KMS-11 (cell line): ENCODE results near the gene NTNG2.
"Not testable (repeated sequence)": the region's sequence is repeated elsewhere in the genome, so short reads cannot be mapped to it uniquely, and the experiment has no call there.

Source experiments
- H2AFZ ChIP-seq: fragments of 200-600 bp; sonication (generic); 2 replicates; pipeline ENCODE4 v1.6.1; 2016; ENCODE audit warnings: antibody characterized with exemption, mixed run types, low read depth
- H3K27ac ChIP-seq: fragments of 200-600 bp; sonication (generic); 2 replicates; pipeline ENCODE4 v1.6.1; 2016; ENCODE audit warnings: mild to moderate bottlenecking, mixed run types
- H3K27me3 ChIP-seq: fragments of 200-600 bp; sonication (generic); 2 replicates; pipeline ENCODE4 v1.6.1; 2017; ENCODE audit warnings: mild to moderate bottlenecking, low read depth, mixed run types, moderate library complexity; ENCODE audit not compliant: insufficient read depth
- H3K36me3 ChIP-seq: fragments of 200-600 bp; sonication (generic); 2 replicates; pipeline ENCODE4 v1.6.1; 2017; ENCODE audit warnings: mild to moderate bottlenecking, mixed run types; ENCODE audit not compliant: insufficient read depth
- H3K4me1 ChIP-seq: fragments of 200-600 bp; sonication (generic); 2 replicates; pipeline ENCODE4 v1.6.1; 2016; ENCODE audit warnings: mild to moderate bottlenecking, low read depth, mixed run types; ENCODE audit not compliant: poor library complexity, severe bottlenecking
- H3K4me2 ChIP-seq: fragments of 200-600 bp; sonication (generic); 2 replicates; pipeline ENCODE4 v1.7.0; 2016; ENCODE audit warnings: mild to moderate bottlenecking, mixed run types
- H3K4me3 ChIP-seq: fragments of 200-600 bp; sonication (generic); IDR thresholded peaks from 2 replicates; pipeline ENCODE4 v1.6.1; 2017; ENCODE audit warnings: low read depth, low read length, mixed read lengths; ENCODE audit not compliant: insufficient read depth
- H3K79me2 ChIP-seq: fragments of 200-600 bp; sonication (generic); 2 replicates; pipeline ENCODE4 v1.6.1; 2016; ENCODE audit warnings: low read depth, mixed run types; ENCODE audit not compliant: insufficient read depth
- H3K9ac ChIP-seq: fragments of 200-600 bp; sonication (generic); 2 replicates; pipeline ENCODE4 v1.6.1; 2016; ENCODE audit warnings: mild to moderate bottlenecking, mixed run types
- H4K20me1 ChIP-seq: fragments of 200-600 bp; sonication (generic); 2 replicates; pipeline ENCODE4 v1.6.1; 2016; ENCODE audit warnings: mild to moderate bottlenecking, mixed run types; ENCODE audit not compliant: insufficient read depth
- TF ChIP-seq, protein P1 (sequence below): fragments of 200-600 bp; sonication (generic); conservative IDR thresholded peaks from 2 replicates; pipeline ENCODE4 v1.6.1; 2017; ENCODE audit warnings: low read depth, mild to moderate bottlenecking, antibody characterized with exemption, low read length, moderate library complexity, mixed read lengths

NTNG2 gene

GRCh38 chr9:132268725-132269352 is 107.0 kb downstream of the NTNG2 start:
- H3K27me3 ChIP-seq = no peaks in the 10 kb centered on the region
- no peak overlapping the region for H3K9ac ChIP-seq
- TF ChIP-seq, protein P1, sequence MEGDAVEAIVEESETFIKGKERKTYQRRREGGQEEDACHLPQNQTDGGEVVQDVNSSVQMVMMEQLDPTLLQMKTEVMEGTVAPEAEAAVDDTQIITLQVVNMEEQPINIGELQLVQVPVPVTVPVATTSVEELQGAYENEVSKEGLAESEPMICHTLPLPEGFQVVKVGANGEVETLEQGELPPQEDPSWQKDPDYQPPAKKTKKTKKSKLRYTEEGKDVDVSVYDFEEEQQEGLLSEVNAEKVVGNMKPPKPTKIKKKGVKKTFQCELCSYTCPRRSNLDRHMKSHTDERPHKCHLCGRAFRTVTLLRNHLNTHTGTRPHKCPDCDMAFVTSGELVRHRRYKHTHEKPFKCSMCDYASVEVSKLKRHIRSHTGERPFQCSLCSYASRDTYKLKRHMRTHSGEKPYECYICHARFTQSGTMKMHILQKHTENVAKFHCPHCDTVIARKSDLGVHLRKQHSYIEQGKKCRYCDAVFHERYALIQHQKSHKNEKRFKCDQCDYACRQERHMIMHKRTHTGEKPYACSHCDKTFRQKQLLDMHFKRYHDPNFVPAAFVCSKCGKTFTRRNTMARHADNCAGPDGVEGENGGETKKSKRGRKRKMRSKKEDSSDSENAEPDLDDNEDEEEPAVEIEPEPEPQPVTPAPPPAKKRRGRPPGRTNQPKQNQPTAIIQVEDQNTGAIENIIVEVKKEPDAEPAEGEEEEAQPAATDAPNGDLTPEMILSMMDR = peak; percentile 87
- H3K4me3 ChIP-seq = no peak overlapping the region
- H3K36me3 ChIP-seq = no peaks in the 10 kb centered on the region
- peak overlapping the region; percentile 63; the same call in 1 of the 2 replicates for H3K27ac ChIP-seq
- no peak overlapping the region for H2AFZ ChIP-seq
- H4K20me1 ChIP-seq = no peaks in the 10 kb centered on the region
- H3K79me2 ChIP-seq = no peaks in the 10 kb centered on the region
- no peak overlapping the region for H3K4me2 ChIP-seq
- H3K4me1 ChIP-seq = peaks cover 4% of the 10 kb centered on the region

DNA sequence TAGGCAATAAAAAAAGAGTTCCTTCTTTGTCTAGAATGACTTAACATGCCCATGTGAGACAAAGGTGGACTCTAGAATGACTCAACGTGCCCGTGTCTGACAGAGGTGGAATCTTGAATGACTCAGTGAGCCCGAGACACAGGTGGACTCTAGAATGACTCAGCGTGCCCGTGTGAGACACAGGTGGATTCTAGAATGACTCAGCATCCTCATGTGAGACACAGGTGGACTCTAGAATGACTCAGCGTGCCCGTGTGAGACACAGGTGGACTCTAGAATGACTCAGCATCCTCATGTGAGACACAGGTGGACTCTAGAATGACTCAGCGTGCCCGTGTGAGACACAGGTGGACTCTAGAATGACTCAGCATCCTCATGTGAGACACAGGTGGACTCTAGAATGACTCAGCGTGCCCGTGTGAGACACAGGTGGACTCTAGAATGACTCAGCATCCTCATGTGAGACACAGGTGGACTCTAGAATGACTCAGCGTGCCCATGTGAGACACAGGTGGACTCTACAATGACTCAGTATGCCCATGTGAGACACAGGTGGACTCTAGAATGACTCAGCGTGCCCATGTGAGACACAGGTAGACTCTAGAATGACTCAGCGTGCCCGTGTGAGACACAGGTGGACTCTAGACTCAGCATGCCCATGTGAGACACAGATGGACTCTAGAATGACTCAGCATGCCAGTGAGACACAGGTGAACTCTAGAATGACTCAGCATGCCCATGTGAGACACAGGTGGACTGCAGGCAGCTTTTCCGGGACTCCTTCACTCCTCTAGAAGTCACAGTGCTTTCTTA is 108.1 kb downstream of the NTNG2 start:
- H3K4me2 ChIP-seq, H3K36me3 ChIP-seq, H3K9ac ChIP-seq, H3K79me2 ChIP-seq, H4K20me1 ChIP-seq, H3K27me3 ChIP-seq, H3K4me3 ChIP-seq, H2AFZ ChIP-seq, H3K4me1 ChIP-seq: not testable (repeated sequence)
- H3K27ac ChIP-seq = peak overlapping the region; percentile 78

DNA sequence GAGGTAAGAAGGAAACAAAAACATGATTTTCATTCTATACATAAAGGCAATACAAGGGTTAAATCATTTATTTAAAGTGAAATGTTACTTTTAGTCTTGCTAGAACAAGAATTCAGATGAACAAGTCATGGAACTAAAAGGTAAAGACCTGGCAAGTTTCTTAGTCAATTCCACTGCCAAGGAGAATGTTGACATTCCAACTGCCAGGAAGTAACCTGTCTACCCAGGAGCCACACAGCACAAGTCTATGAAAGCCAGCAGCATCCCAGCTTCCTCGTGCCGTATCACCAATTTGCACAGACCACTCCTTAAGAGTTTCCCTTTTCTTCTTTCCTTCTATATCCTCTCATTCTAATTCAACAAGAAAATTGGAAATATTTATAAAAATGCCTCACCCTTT is 113.0 kb downstream of the NTNG2 start:
- H3K27me3 ChIP-seq = no peaks in the 10 kb centered on the region
- no peak overlapping the region for H3K4me2 ChIP-seq
- H3K79me2 ChIP-seq = no peaks in the 10 kb centered on the region
- H2AFZ ChIP-seq = no peak overlapping the region
- no peak overlapping the region for H3K27ac ChIP-seq
- H4K20me1 ChIP-seq = no peaks in the 10 kb centered on the region
- TF ChIP-seq, protein P1 = no peak
- no peaks in the 10 kb centered on the region for H3K4me1 ChIP-seq
- no peak overlapping the region for H3K9ac ChIP-seq
- peaks cover 13% of the 10 kb centered on the region; the same call in 1 of the 2 replicates for H3K36me3 ChIP-seq
- no peak overlapping the region for H3K4me3 ChIP-seq

DNA sequence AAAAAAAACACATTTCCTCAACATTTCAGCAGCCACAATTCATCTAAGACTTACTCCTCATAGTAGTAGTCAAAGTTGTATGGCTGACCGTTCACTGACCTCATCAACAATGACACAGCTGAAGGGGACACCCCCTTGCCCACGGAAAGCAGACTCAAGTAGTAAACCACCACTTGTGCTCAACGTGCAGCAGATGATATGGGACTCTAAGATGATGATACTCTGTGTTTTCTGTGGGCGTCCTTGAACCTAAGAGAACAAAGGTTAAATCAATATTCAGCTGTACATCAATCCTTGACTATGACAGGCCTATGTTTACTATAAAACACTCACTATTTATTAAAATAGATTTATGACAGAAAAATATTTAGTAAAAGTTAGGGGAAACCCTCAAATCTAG is 121.3 kb downstream of the NTNG2 start:
- Histone ChIP-seq H3K36me3 (peaks cover 4% of the 10 kb centered on the region; the same call in 1 of the 2 replicates), H3K4me2 (no peak overlapping the region), H3K27me3 (no peaks in the 10 kb centered on the region), H2AFZ (no peak overlapping the region), H3K9ac (no peak overlapping the region), H3K4me3 (no peak overlapping the region), H3K4me1 (peaks cover 18% of the 10 kb centered on the region), H4K20me1 (no peaks in the 10 kb centered on the region), H3K27ac (no peak overlapping the region), H3K79me2 (no peaks in the 10 kb centered on the region)
- TF ChIP-seq, protein P1 = no peak

DNA sequence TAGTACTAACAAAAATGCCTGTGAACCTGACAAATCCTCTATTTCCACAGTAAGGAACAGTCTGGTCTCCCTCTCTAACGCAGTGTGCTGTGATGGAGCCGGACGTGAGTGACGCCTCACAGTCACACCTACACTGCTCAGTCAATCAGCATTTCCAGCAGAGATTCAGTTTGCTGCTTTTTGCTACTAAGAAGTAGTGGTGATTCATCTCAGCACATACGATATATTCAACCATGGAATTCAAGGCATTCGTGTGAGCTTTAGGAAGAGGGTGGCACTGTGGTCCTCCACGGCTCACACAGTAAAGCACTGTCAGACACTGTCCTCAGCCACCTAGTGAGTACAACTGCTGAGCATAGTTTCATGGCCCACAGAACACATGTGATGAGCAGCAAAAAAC is 122.0 kb downstream of the NTNG2 start:
- no peak overlapping the region for H3K27ac ChIP-seq
- peaks cover 4% of the 10 kb centered on the region; the same call in 1 of the 2 replicates for H3K36me3 ChIP-seq
- no peaks in the 10 kb centered on the region for H3K27me3 ChIP-seq
- no peaks in the 10 kb centered on the region for H3K79me2 ChIP-seq
- no peak overlapping the region for H3K4me3 ChIP-seq
- H3K9ac ChIP-seq = no peak overlapping the region
- TF ChIP-seq, protein P1 = no peak
- no peaks in the 10 kb centered on the region for H4K20me1 ChIP-seq
- no peak overlapping the region for H2AFZ ChIP-seq
- peaks cover 25% of the 10 kb centered on the region for H3K4me1 ChIP-seq
- no peak overlapping the region for H3K4me2 ChIP-seq
